B cell (primary cell): ENCODE measurements around the gene C14orf180. TPM values are rescaled to one million over a fixed set of nuclear protein-coding genes. Genes with fewer than 3 reads are reported as not detected.

ENCODE experiments used
- ATAC-seq: fragments of 200-7000 bp; cut with Tn5 transposase; one replicate; pipeline ENCODE4 v1.10.0; 2021; ENCODE audit warnings: low read depth, mild to moderate bottlenecking, moderate number of reproducible peaks, moderate library complexity
- CTCF ChIA-PET: fragments of 350-600 bp; sonication (Branson Sonifier 250); formaldehyde crosslinking; loops from one replicate; lab custom pipeline; 2021; ENCODE audit warnings: antibody characterized with exemption, inconsistent platforms; lab: Charles Lee
- POLR2A ChIA-PET: fragments of 350-600 bp; sonication (Branson Sonifier 250); formaldehyde crosslinking; loops from one replicate; lab custom pipeline; 2021; ENCODE audit warnings: antibody characterized with exemption; lab: Charles Lee
- DNase-seq: peaks from one replicate; pipeline ENCODE4 v3.0.0; 2013
- H2AFZ ChIP-seq: 2 replicates; pipeline ENCODE4 v1.6.1; 2012; ENCODE audit warnings: mild to moderate bottlenecking, low read depth, low read length; ENCODE audit not compliant: insufficient read depth, poor library complexity, severe bottlenecking
- H3K27ac ChIP-seq, 2 donors: 1 replicate in 1 of 2; 2 replicates in 1 of 2; pipeline ENCODE4 v1.5.1; 2012 to 2013; ENCODE audit warnings: low read length in 2 of 2, mild to moderate bottlenecking in 2 of 2, moderate library complexity in 1 of 2
- H3K27me3 ChIP-seq, 4 experiments: fragments of 200-600 bp in 1 of 4; sonication (generic) in 1 of 4; replicated peaks in 1 of 4; 1 replicate in 2 of 4; 2 replicates in 2 of 4; pipeline versions ENCODE4 v1.6.1 to v1.7.0; 2013 to 2016; ENCODE audit warnings: low read length in 3 of 4, mild to moderate bottlenecking in 2 of 4, mixed read lengths in 1 of 4, moderate library complexity in 1 of 4; ENCODE audit not compliant: insufficient read depth in 4 of 4, control insufficient read depth in 3 of 4; ENCODE audit errors: control extremely low read depth in 1 of 4
- H3K36me3 ChIP-seq, 2 experiments: replicated peaks in 1 of 2; 1 replicate in 1 of 2; 2 replicates in 1 of 2; pipeline versions ENCODE4 v1.6.1 to v1.7.1; 2013; ENCODE audit warnings: low read length in 1 of 2; ENCODE audit not compliant: insufficient read depth in 2 of 2, control insufficient read depth in 1 of 2; ENCODE audit errors: control extremely low read depth in 1 of 2, extremely low read depth in 1 of 2
- H3K4me1 ChIP-seq, 2 donors: fragments of 200-600 bp in 1 of 2; sonication (generic) in 1 of 2; 1 replicate in 1 of 2; 2 replicates in 1 of 2; pipeline versions ENCODE4 v1.5.1 to v1.6.1; 2013 to 2017; ENCODE audit warnings: low read length in 2 of 2; ENCODE audit not compliant: control insufficient read depth in 2 of 2, insufficient read depth in 2 of 2
- H3K4me2 ChIP-seq: replicated peaks from 2 replicates; pipeline ENCODE3; 2012; ENCODE audit warnings: mild to moderate bottlenecking, low read depth, low read length; ENCODE audit not compliant: poor library complexity, severe bottlenecking
- H3K4me3 ChIP-seq, 5 experiments: fragments of 200-600 bp in 1 of 5; sonication (generic) in 1 of 5; 1 replicate in 3 of 5; 2 replicates in 2 of 5; pipeline versions ENCODE4 v1.5.1 to v1.7.0; 2011 to 2016; ENCODE audit warnings: low read length in 4 of 5, mild to moderate bottlenecking in 4 of 5, low read depth in 2 of 5, control low read depth in 1 of 5, moderate library complexity in 1 of 5; ENCODE audit not compliant: insufficient read depth in 1 of 5; ENCODE audit errors: control extremely low read depth in 1 of 5, extremely low read depth in 1 of 5
- H3K79me2 ChIP-seq: fragments of 200-600 bp; sonication (generic); one replicate; pipeline ENCODE4 v1.6.0; 2016; ENCODE audit warnings: low read length; ENCODE audit not compliant: control insufficient read depth, insufficient read depth
- H3K9ac ChIP-seq: fragments of 200-600 bp; sonication (generic); 2 replicates; pipeline ENCODE4 v1.6.1; 2017; ENCODE audit warnings: mild to moderate bottlenecking, low read length, moderate library complexity
- H3K9me3 ChIP-seq, 3 donors: one replicate each; pipeline versions ENCODE4 v1.6.1 to v1.7.1; 2013; ENCODE audit warnings: low read length in 2 of 3; ENCODE audit not compliant: control insufficient read depth in 2 of 3, insufficient read depth in 1 of 3; ENCODE audit errors: control extremely low read depth in 1 of 3
- H4K20me1 ChIP-seq: 2 replicates; pipeline ENCODE4 v1.6.0; 2012; ENCODE audit warnings: mild to moderate bottlenecking, low read length; ENCODE audit not compliant: insufficient read depth, control insufficient read depth, poor library complexity, severe bottlenecking
- H3K27ac Mint-ChIP-seq: one replicate; pipeline ENCODE4 v1.8.0; 2021; ENCODE audit warnings: mixed read lengths
- H3K27me3 Mint-ChIP-seq: one replicate; pipeline ENCODE4 v1.8.0; 2021; ENCODE audit warnings: mixed read lengths
- H3K4me1 Mint-ChIP-seq: one replicate; pipeline ENCODE4 v1.8.0; 2021; ENCODE audit warnings: mixed read lengths
- H3K4me3 Mint-ChIP-seq: one replicate; pipeline ENCODE4 v1.8.0; 2021; ENCODE audit warnings: mixed read lengths
- H3K9me3 Mint-ChIP-seq: one replicate; pipeline ENCODE4 v1.8.0; 2022; ENCODE audit warnings: mixed read lengths; ENCODE audit not compliant: insufficient read depth
- EZH2 ChIP-seq: IDR thresholded peaks from 2 replicates; pipeline ENCODE4 v1.6.1; 2012; ENCODE audit warnings: borderline replicate concordance, low read depth, mild to moderate bottlenecking, moderate library complexity, low read length; ENCODE audit not compliant: insufficient read depth, poor library complexity, severe bottlenecking
- WGBS: methylation state at CpG from one replicate; pipeline ENCODE4 v1.1.5; 2013; ENCODE audit warnings: missing lambda C conversion rate; ENCODE audit not compliant: insufficient coverage; 5-methylcytosine and 5-hydroxymethylcytosine counted together
- intact Hi-C: fragments of 100-400 bp; cut with micrococcal nuclease; formaldehyde crosslinking; loops from one replicate; pipeline ENCODE4 v1.10.0; 2022
- polyA plus RNA-seq: library from polyadenylated mRNA; depleted of rRNA; stranded (reverse); fragments of >200 nt; gene quantifications from 2 replicates; pipeline ENCODE4 v1.2.3, GENCODE V29; 2012
- total RNA-seq, 2 donors: library from RNA; stranded (reverse); fragments of 120-200 nt in 1 of 2; gene quantifications; 1 replicate in 1 of 2; 2 replicates in 1 of 2; pipeline versions ENCODE4 v1.2.3 to v1.2.4, GENCODE V29; 2013 to 2022
- TF ChIP-seq, protein P1 (sequence below): fragments of 200-600 bp; IDR thresholded peaks from one replicate; pipeline ENCODE4 v1.8.0; 2022; ENCODE audit warnings: antibody characterized with exemption, mild to moderate bottlenecking

Gene C14orf180
- total and polyA plus RNA-seq, 2 donors (not counting 1 experiment from before 2014, with no cell fraction given) = not detected

DNA sequence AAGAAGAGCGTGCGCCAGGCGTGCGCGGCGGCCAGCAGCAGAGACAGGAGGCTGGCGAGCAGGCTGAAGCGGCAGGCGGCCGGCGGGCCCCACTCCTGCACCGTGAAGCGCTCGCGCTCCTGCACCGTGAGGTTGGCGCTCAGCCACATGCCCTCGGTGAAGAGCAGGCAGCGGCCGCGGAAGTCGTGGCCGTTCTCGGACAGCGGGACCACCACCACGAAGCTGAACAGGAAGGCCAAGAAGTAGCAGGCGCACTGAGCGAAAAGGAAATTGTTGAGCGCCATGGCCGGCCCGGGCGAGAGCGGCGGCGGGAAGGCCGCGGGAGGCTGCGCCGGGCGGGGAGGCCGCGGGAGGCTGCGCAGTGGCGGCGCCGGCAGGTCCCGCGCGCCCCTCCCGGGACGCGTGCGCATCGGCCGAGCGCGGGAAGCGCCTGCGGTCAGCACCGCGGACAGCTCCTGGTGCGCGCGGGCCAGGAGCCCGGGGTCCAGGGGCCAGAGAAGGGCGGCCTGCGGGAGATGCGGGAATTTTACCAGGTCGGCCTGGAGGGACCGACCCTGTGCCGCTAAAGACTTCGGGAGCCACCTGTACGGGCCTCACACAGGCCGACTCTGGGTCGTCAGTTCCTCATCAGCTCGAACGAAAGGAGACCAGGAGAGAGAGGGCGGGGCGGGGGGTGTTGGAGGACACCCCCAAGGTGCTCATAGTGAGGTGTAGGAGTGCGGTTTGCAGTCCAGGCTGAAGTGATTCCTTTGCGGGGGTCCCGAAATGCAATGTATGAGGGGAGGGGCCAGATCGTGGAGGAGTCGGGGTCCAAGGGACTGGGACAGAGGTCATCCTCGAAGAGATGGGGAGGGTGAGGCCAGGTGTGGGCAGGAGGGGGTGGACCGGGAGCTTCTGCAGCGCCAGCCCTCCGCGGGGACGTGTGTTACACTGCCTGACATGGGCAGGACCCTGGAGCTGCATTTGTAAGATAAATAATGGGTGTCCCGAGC lies 25.2 kb downstream of the C14orf180 start, which contains the start of gene TMEM179:
TSS of gene TMEM179 (minus strand) at position 315 of the 992 bp plus-strand sequence. CDS start at position 284, 31 bp downstream.
- Mint-ChIP-seq H3K4me1 (peaks cover 2% of the 10 kb centered on the region), H3K9me3 (no peaks in the 10 kb centered on the region), H3K4me3 (no peak within 1 kb of the TSS), H3K27ac (no peak within 1 kb of the TSS), H3K27me3 (peaks cover 57% of the 10 kb centered on the region)
- intact Hi-C loops = no loop called here
- Histone ChIP-seq H3K9me3 (peaks cover 0 to 8% (median 0%) of the 10 kb centered on the region in 3 donors), H4K20me1 (no peaks in the 10 kb centered on the region), H3K79me2 (no peaks in the 10 kb centered on the region), H3K27me3 (peaks cover 0 to 47% (median 6%) of the 10 kb centered on the region in 4 experiments), H3K9ac (no peak within 1 kb of the TSS), H3K4me3 (no peak within 1 kb of the TSS), H3K36me3 (no peaks in the 10 kb centered on the region), H3K4me1 (no peaks in the 10 kb centered on the region), H2AFZ (no peak within 1 kb of the TSS), H3K4me2 (no peak within 1 kb of the TSS), H3K27ac (no peak within 1 kb of the TSS)
- CTCF ChIA-PET = no interaction called here
- ATAC-seq (no peak), DNase-seq (no peak)
- 11% methylated on average over 88 of the region's 91 CpGs for WGBS
- POLR2A ChIA-PET = no interaction called here
- TF ChIP-seq, protein P1, sequence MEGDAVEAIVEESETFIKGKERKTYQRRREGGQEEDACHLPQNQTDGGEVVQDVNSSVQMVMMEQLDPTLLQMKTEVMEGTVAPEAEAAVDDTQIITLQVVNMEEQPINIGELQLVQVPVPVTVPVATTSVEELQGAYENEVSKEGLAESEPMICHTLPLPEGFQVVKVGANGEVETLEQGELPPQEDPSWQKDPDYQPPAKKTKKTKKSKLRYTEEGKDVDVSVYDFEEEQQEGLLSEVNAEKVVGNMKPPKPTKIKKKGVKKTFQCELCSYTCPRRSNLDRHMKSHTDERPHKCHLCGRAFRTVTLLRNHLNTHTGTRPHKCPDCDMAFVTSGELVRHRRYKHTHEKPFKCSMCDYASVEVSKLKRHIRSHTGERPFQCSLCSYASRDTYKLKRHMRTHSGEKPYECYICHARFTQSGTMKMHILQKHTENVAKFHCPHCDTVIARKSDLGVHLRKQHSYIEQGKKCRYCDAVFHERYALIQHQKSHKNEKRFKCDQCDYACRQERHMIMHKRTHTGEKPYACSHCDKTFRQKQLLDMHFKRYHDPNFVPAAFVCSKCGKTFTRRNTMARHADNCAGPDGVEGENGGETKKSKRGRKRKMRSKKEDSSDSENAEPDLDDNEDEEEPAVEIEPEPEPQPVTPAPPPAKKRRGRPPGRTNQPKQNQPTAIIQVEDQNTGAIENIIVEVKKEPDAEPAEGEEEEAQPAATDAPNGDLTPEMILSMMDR = no peak
- TF ChIP-seq EZH2 = no peak

- H3K9me3 ChIP-seq = peaks cover 0 to 11% (median 0%) of the 10 kb centered on the region in 3 donors
- no peaks in the 10 kb centered on the region for H4K20me1 ChIP-seq
- no peaks in the 10 kb centered on the region for H3K79me2 ChIP-seq
- no peak for ATAC-seq
- CTCF ChIA-PET = no interaction called here
- POLR2A ChIA-PET = no interaction called here
- no peak overlapping the region for H3K4me3 ChIP-seq
- no peak overlapping the region for H3K4me2 ChIP-seq
- Mint-ChIP-seq H3K4me1 (no peaks in the 10 kb centered on the region), H3K4me3 (no peak overlapping the region), H3K9me3 (peaks cover 8% of the 10 kb centered on the region), H3K27me3 (peaks cover 56% of the 10 kb centered on the region), H3K27ac (no peak overlapping the region)
- no peaks in the 10 kb centered on the region for H3K36me3 ChIP-seq
- no peak overlapping the region for H2AFZ ChIP-seq
- intact Hi-C loops = no loop called here
- H3K9ac ChIP-seq = no peak overlapping the region
- no peaks in the 10 kb centered on the region for H3K4me1 ChIP-seq
- H3K27ac ChIP-seq = no peak overlapping the region
- peaks cover 0 to 22% (median 6%) of the 10 kb centered on the region in 4 experiments for H3K27me3 ChIP-seq
- no peak for DNase-seq
- no peak for TF ChIP-seq EZH2
- WGBS = 86% methylated on average over 7 of the region's 7 CpGs
These were observed 30.1 kb downstream of the C14orf180 start for GRCh38 chr14:104609666-104610065.
